OCI-LY7 (cell line): ENCODE data around the gene ACOXL.

Experiments
- CTCF ChIP-seq: fragments of 200-600 bp; sonication (generic); conservative IDR thresholded peaks from 2 replicates; pipeline ENCODE4 v1.5.1; 2014; ENCODE audit warnings: mild to moderate bottlenecking, antibody characterized with exemption, low read length, moderate library complexity, mixed read lengths
- EZH2phosphoT487 ChIP-seq: fragments of 200-600 bp; sonication (generic); IDR thresholded peaks from 2 replicates; pipeline ENCODE4 v1.6.1; 2018; ENCODE audit warnings: low read depth, borderline replicate concordance, mild to moderate bottlenecking, mixed run types, antibody characterized with exemption, low read length, moderate library complexity, mixed read lengths

- TF ChIP-seq CTCF (no peak), EZH2phosphoT487 (no peak)
Observed at GRCh38 chr2:111052621-111053020, 320.2 kb downstream of the ACOXL start.
